Activated CD4-positive, alpha-beta T cell treated with anti-CD3 and anti-CD28 coated beads, Interleukin-2, amount 10 ng/mL, durations not matched to agents 24 days and 14 days (primary cell): ENCODE results near the gene NKIRAS2. TPM values are rescaled to one million over a fixed set of nuclear protein-coding genes. Genes with fewer than 3 reads are reported as not detected.

Source experiments
- DNase-seq: peaks from one replicate; pipeline ENCODE4 v3.0.0; 2022
- H3K27ac Mint-ChIP-seq: one replicate; pipeline ENCODE4 v1.8.0; 2022; ENCODE audit warnings: mild to moderate bottlenecking, mixed read lengths
- H3K27me3 Mint-ChIP-seq: one replicate; pipeline ENCODE4 v1.8.0; 2022; ENCODE audit warnings: mixed read lengths
- H3K36me3 Mint-ChIP-seq: one replicate; pipeline ENCODE4 v1.8.0; 2022; ENCODE audit warnings: low read depth, mild to moderate bottlenecking, mixed read lengths
- H3K4me1 Mint-ChIP-seq: one replicate; pipeline ENCODE4 v1.8.0; 2021; ENCODE audit warnings: mixed read lengths
- H3K4me3 Mint-ChIP-seq: one replicate; pipeline ENCODE4 v1.8.0; 2022; ENCODE audit warnings: mild to moderate bottlenecking, moderate library complexity, mixed read lengths
- H3K9me3 Mint-ChIP-seq: one replicate; pipeline ENCODE4 v1.8.0; 2021; ENCODE audit warnings: mixed read lengths
- intact Hi-C: fragments of 100-400 bp; cut with micrococcal nuclease; formaldehyde crosslinking; loops from one replicate; pipeline ENCODE4 v1.15.1; 2023
- total RNA-seq: library from RNA; stranded (reverse); gene quantifications from 2 replicates; pipeline ENCODE4 v1.2.3, GENCODE V29; 2022

NKIRAS2 gene
- total RNA-seq, 1 donor from 2014 or later, result 30.3 TPM

DNA sequence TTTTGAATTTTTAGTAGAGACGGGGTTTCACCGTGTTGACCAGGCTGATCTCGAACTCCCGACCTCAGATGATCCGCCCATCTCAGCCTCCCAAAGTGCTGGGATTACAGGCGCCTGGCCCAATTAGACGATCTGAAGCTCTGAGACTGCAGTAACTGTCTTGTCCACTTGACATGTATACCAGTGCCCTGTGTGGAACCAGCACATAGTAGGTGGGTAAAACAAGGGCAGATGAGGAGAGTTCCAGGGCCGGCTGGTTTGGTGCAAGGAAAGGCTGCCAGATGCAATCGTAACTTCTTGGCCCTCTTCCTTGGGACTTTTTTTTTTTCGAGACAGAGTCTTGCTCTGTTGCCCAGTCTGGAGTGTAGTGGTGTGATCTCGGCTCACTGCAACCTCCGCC is 27.5 kb downstream of the NKIRAS2 start:
- no peak overlapping the region for H3K27ac Mint-ChIP-seq
- no peak for DNase-seq
- intact Hi-C loops, result no loop called here
- H3K4me3 Mint-ChIP-seq, result no peak overlapping the region
- no peaks in the 10 kb centered on the region for H3K36me3 Mint-ChIP-seq
- H3K4me1 Mint-ChIP-seq, result no peaks in the 10 kb centered on the region
- H3K9me3 Mint-ChIP-seq, result no peaks in the 10 kb centered on the region
- peaks cover 35% of the 10 kb centered on the region for H3K27me3 Mint-ChIP-seq

- no peak overlapping the region for H3K27ac Mint-ChIP-seq
- intact Hi-C loops, result no loop called here
- no peaks in the 10 kb centered on the region for H3K36me3 Mint-ChIP-seq
- DNase-seq, result no peak
- no peaks in the 10 kb centered on the region for H3K4me1 Mint-ChIP-seq
- H3K4me3 Mint-ChIP-seq, result peak overlapping the region; percentile 66
- H3K27me3 Mint-ChIP-seq, result peaks cover 54% of the 10 kb centered on the region
- H3K9me3 Mint-ChIP-seq, result no peaks in the 10 kb centered on the region
Observed at GRCh38 chr17:42049834-42050392, 30.0 kb downstream of the NKIRAS2 start.

GRCh38 chr17:42050393-42051012 is 30.6 kb downstream of the NKIRAS2 start, which contains the start of gene C17orf113:
TSS of gene C17orf113 (minus strand) at chr17:42050601. CDS start at chr17:42043376, 7,225 bp downstream.
- Mint-ChIP-seq H3K27me3 (peaks cover 58% of the 10 kb centered on the region), H3K27ac (no peak within 1 kb of the TSS)
- intact Hi-C loops, result no loop called here

GRCh38 chr17:42051013-42051400 is 31.1 kb downstream of the NKIRAS2 start:
- H3K36me3 Mint-ChIP-seq, result no peaks in the 10 kb centered on the region
- intact Hi-C loops, result no loop called here
- no peak for DNase-seq
- peaks cover 60% of the 10 kb centered on the region for H3K27me3 Mint-ChIP-seq
- no peak overlapping the region for H3K27ac Mint-ChIP-seq
- no peaks in the 10 kb centered on the region for H3K9me3 Mint-ChIP-seq
- peak overlapping the region; percentile 69 for H3K4me3 Mint-ChIP-seq
- H3K4me1 Mint-ChIP-seq, result no peaks in the 10 kb centered on the region

More at GRCh38 chr17:42050393-42051012, 30.6 kb downstream of the NKIRAS2 start, which contains the start of gene C17orf113:
- no peaks in the 10 kb centered on the region for H3K4me1 Mint-ChIP-seq
- DNase-seq, result peak; percentile 80
- peak within 1 kb of the TSS; percentile 69 for H3K4me3 Mint-ChIP-seq
- H3K9me3 Mint-ChIP-seq, result no peaks in the 10 kb centered on the region
- no peaks in the 10 kb centered on the region for H3K36me3 Mint-ChIP-seq

DNA sequence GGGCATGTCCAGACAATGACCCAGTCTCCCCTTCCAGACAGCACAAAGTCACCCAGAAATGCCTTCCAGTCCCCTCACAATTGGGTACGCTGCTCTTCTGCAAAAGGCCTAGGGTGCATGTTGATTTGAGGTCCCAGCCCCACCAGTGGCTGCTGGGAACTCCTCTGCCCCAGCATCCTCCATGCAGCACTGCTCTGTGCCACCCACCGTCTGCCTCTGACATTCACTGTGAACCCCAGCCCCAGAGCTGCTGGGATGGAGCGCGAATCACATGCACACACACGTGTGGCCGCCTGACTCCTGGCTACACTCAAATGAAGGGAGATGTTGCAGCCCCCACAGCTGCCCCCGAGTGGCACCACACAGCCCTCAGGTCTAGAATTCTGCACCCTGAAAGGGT is 31.8 kb downstream of the NKIRAS2 start:
- H3K36me3 Mint-ChIP-seq, result no peaks in the 10 kb centered on the region
- H3K27ac Mint-ChIP-seq, result no peak overlapping the region
- H3K9me3 Mint-ChIP-seq, result no peaks in the 10 kb centered on the region
- DNase-seq, result no peak
- no peaks in the 10 kb centered on the region for H3K4me1 Mint-ChIP-seq
- peaks cover 62% of the 10 kb centered on the region for H3K27me3 Mint-ChIP-seq
- H3K4me3 Mint-ChIP-seq, result peak overlapping the region; percentile 41
- intact Hi-C loops, result no loop called here

- Mint-ChIP-seq H3K36me3 (no peaks in the 10 kb centered on the region), H3K4me3 (no peak overlapping the region), H3K4me1 (no peaks in the 10 kb centered on the region), H3K27me3 (peaks cover 62% of the 10 kb centered on the region), H3K27ac (no peak overlapping the region), H3K9me3 (no peaks in the 10 kb centered on the region)
- no peak for DNase-seq
- intact Hi-C loops, result no loop called here
Observed at GRCh38 chr17:42052346-42052877, 32.5 kb downstream of the NKIRAS2 start.

GRCh38 chr17:42053731-42054500 is 34.0 kb downstream of the NKIRAS2 start:
- no peak overlapping the region for H3K4me3 Mint-ChIP-seq
- H3K36me3 Mint-ChIP-seq, result no peaks in the 10 kb centered on the region
- H3K27me3 Mint-ChIP-seq, result peaks cover 53% of the 10 kb centered on the region
- DNase-seq, result no peak
- intact Hi-C loops, result no loop called here
- H3K4me1 Mint-ChIP-seq, result no peaks in the 10 kb centered on the region
- no peak overlapping the region for H3K27ac Mint-ChIP-seq
- H3K9me3 Mint-ChIP-seq, result no peaks in the 10 kb centered on the region

DNA sequence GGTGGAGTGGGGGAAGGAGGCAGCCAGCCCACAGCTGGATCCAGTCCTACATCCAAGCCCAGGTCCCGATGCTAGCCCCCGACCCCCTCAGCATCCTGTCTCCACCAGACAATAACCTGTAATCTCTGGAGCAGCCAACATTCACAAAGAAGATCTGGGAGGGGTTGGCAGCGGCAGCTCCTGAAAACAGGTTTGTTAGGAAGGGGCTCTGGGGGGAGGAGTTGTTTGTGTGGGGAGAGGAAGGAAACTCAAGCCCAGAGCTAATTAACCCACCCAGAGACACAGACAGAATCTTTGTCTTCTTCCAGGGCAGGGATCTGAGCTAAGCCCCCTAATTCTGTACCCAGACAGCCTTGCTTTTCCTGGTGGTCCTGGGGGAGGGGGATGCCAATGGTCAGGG is 35.1 kb downstream of the NKIRAS2 start:
- no peak for DNase-seq
- Mint-ChIP-seq H3K27ac (no peak overlapping the region), H3K4me3 (no peak overlapping the region), H3K9me3 (no peaks in the 10 kb centered on the region), H3K36me3 (no peaks in the 10 kb centered on the region), H3K4me1 (peaks cover 1% of the 10 kb centered on the region), H3K27me3 (peaks cover 44% of the 10 kb centered on the region)
- intact Hi-C loops, result no loop called here

- intact Hi-C loops, result no loop called here
- Mint-ChIP-seq H3K36me3 (no peaks in the 10 kb centered on the region), H3K27me3 (peaks cover 44% of the 10 kb centered on the region), H3K9me3 (no peaks in the 10 kb centered on the region), H3K4me1 (peaks cover 4% of the 10 kb centered on the region), H3K4me3 (no peak overlapping the region), H3K27ac (no peak overlapping the region)
- no peak for DNase-seq
Observed at GRCh38 chr17:42055496-42055895, 35.6 kb downstream of the NKIRAS2 start.

GRCh38 chr17:42056635-42057034 is 36.7 kb downstream of the NKIRAS2 start:
- Mint-ChIP-seq H3K27ac (peak overlapping the region; percentile 34), H3K4me1 (peaks cover 4% of the 10 kb centered on the region), H3K4me3 (no peak overlapping the region), H3K9me3 (no peaks in the 10 kb centered on the region), H3K36me3 (no peaks in the 10 kb centered on the region), H3K27me3 (peaks cover 34% of the 10 kb centered on the region)
- intact Hi-C loops, result no loop called here
- no peak for DNase-seq

- H3K9me3 Mint-ChIP-seq, result no peaks in the 10 kb centered on the region
- no peak overlapping the region for H3K27ac Mint-ChIP-seq
- intact Hi-C loops, result no loop called here
- H3K4me3 Mint-ChIP-seq, result no peak overlapping the region
- H3K36me3 Mint-ChIP-seq, result no peaks in the 10 kb centered on the region
- H3K27me3 Mint-ChIP-seq, result peaks cover 19% of the 10 kb centered on the region
- H3K4me1 Mint-ChIP-seq, result peaks cover 6% of the 10 kb centered on the region
- no peak for DNase-seq
Observed at GRCh38 chr17:42058063-42058462, 38.2 kb downstream of the NKIRAS2 start.

GRCh38 chr17:42059815-42060214 is 39.9 kb downstream of the NKIRAS2 start:
- H3K36me3 Mint-ChIP-seq, result no peaks in the 10 kb centered on the region
- no peaks in the 10 kb centered on the region for H3K9me3 Mint-ChIP-seq
- intact Hi-C loops, result loop anchor here (5.0 to 10.0 kb wide), 2 partner anchors 33 to 125 kb away; partner anchors contain the start of genes HCRT and KCNH4
- no peak overlapping the region for H3K27ac Mint-ChIP-seq
- no peak overlapping the region for H3K4me3 Mint-ChIP-seq
- peaks cover 8% of the 10 kb centered on the region for H3K27me3 Mint-ChIP-seq
- H3K4me1 Mint-ChIP-seq, result peaks cover 16% of the 10 kb centered on the region
- no peak for DNase-seq

GRCh38 chr17:42060231-42060630 is 40.3 kb downstream of the NKIRAS2 start:
- H3K27ac Mint-ChIP-seq, result peak overlapping the region; percentile 30
- DNase-seq, result no peak
- peaks cover 17% of the 10 kb centered on the region for H3K4me1 Mint-ChIP-seq
- no peaks in the 10 kb centered on the region for H3K36me3 Mint-ChIP-seq
- H3K4me3 Mint-ChIP-seq, result no peak overlapping the region
- intact Hi-C loops, result loop anchor here (5.0 to 10.0 kb wide), 2 partner anchors 33 to 125 kb away; partner anchors contain the start of genes HCRT and KCNH4
- peaks cover 4% of the 10 kb centered on the region for H3K27me3 Mint-ChIP-seq
- H3K9me3 Mint-ChIP-seq, result no peaks in the 10 kb centered on the region
